GM12878 (cell line): ENCODE results near the gene GSX1. TPM values are rescaled to one million over a fixed set of nuclear protein-coding genes. Genes with fewer than 3 reads are reported as not detected.

Experiments used
- ATAC-seq: fragments of 200-7000 bp; cut with Tn5 transposase; 3 replicates; pipeline ENCODE4 v1.9.1; 2020; ENCODE audit warnings: mild to moderate bottlenecking, moderate library complexity
- BruUV-seq: library from RNA; stranded (reverse); fragments of 400-500 nt; replicated peaks from 2 replicates; lab custom pipeline; 2021; lab: Mats Ljungman, UMichigan
- CTCF ChIA-PET: fragments of 300-600 bp; sonication (Branson Sonifier 250); formaldehyde crosslinking; extraction: SDS; loops from one replicate; lab custom pipeline; 2021; ENCODE audit warnings: inconsistent platforms; lab: Yijun Ruan, JAX
- POLR2A ChIA-PET: fragments of 350-600 bp; formaldehyde crosslinking; extraction: SDS; loops from one replicate; lab custom pipeline; 2021; ENCODE audit warnings: inconsistent platforms; lab: Charles Lee
- RAD21 ChIA-PET: fragments of 300-600 bp; sonication (Branson Sonifier 250); formaldehyde crosslinking; loops from one replicate; lab custom pipeline; 2023; ENCODE audit warnings: antibody characterized with exemption; ENCODE audit not compliant: unreplicated experiment; lab: Charles Lee
- SMC1A ChIA-PET: fragments of 300-600 bp; sonication (Branson Sonifier 250); formaldehyde crosslinking; loops from one replicate; lab custom pipeline; 2023; ENCODE audit not compliant: unreplicated experiment, uncharacterized antibody; lab: Charles Lee
- DNase-seq: peaks from one replicate; pipeline ENCODE4 v3.0.0-alpha.2; 2011; ENCODE audit warnings: low read depth, low spot score
- FAIRE-seq: peaks from 3 replicates; lab custom pipeline; 2011; peaks lifted over from hg19 to GRCh38; lab: Jason Lieb, UNC
- H2AFZ ChIP-seq: 2 replicates; pipeline ENCODE4 v1.6.0; 2011; ENCODE audit warnings: low read depth, low read length, control low read depth; ENCODE audit not compliant: control insufficient read depth
- H3K27ac ChIP-seq: 2 replicates; pipeline ENCODE4 v1.5.1; 2011; ENCODE audit warnings: control low read depth; ENCODE audit not compliant: control insufficient read depth, insufficient read depth
- H3K27me3 ChIP-seq, 2 experiments: replicated peaks in 1 of 2; 2 replicates each; pipeline versions ENCODE4 v1.6.0 to v1.6.1; 2011; ENCODE audit warnings: low read length in 1 of 2; ENCODE audit not compliant: control insufficient read depth in 2 of 2, insufficient read depth in 2 of 2
- H3K36me3 ChIP-seq, 2 experiments: 2 replicates each; pipeline ENCODE4 v1.5.1; 2011; ENCODE audit warnings: low read length in 1 of 2; ENCODE audit not compliant: control insufficient read depth in 2 of 2, insufficient read depth in 2 of 2
- H3K4me1 ChIP-seq: 2 replicates; pipeline ENCODE4 v1.6.1; 2011; ENCODE audit warnings: mild to moderate bottlenecking, low read length, moderate library complexity, mixed read lengths; ENCODE audit not compliant: control insufficient read depth, insufficient read depth
- H3K4me2 ChIP-seq: 2 replicates; pipeline ENCODE4 v1.6.0; 2011; ENCODE audit warnings: control low read depth; ENCODE audit not compliant: control insufficient read depth, insufficient read depth
- H3K4me3 ChIP-seq: fragments of 200-600 bp; sonication (generic); 2 replicates; pipeline ENCODE4 v1.5.1; 2016
- H3K79me2 ChIP-seq: 2 replicates; pipeline ENCODE4 v1.6.0; 2011; ENCODE audit warnings: low read length; ENCODE audit not compliant: control insufficient read depth, insufficient read depth
- H3K9ac ChIP-seq: 2 replicates; pipeline ENCODE4 v1.8.0; 2011; ENCODE audit warnings: low read length, control low read depth, mixed read lengths; ENCODE audit not compliant: control insufficient read depth, insufficient read depth
- H3K9me3 ChIP-seq: replicated peaks from 3 replicates; pipeline ENCODE4 v1.5.1; 2011; ENCODE audit warnings: mild to moderate bottlenecking, low read length; ENCODE audit not compliant: control insufficient read depth, insufficient read depth
- H4K20me1 ChIP-seq: 2 replicates; pipeline ENCODE4 v1.6.0; 2011; ENCODE audit not compliant: control insufficient read depth, insufficient read depth
- ATF7 ChIP-seq: fragments of 450-650 bp; IDR thresholded peaks from 2 replicates; pipeline ENCODE4 v1.6.1; 2016; ENCODE audit warnings: low read depth, mild to moderate bottlenecking
- CHD2 ChIP-seq: IDR thresholded peaks from 2 replicates; pipeline ENCODE4 v1.6.1; 2011; ENCODE audit warnings: low read depth, low read length, improper control_type of control experiment, borderline replicate concordance
- CREM ChIP-seq: IDR thresholded peaks from 2 replicates; pipeline ENCODE4 v1.6.1; 2014; ENCODE audit warnings: antibody characterized with exemption, low read depth
- E2F4 ChIP-seq: IDR thresholded peaks from 2 replicates; pipeline ENCODE4 v1.6.1; 2012; ENCODE audit warnings: low read depth, low read length, improper control_type of control experiment
- EZH2 ChIP-seq: IDR thresholded peaks from 2 replicates; pipeline ENCODE4 v1.6.1; 2012; ENCODE audit warnings: low read depth, mild to moderate bottlenecking, control low read depth, inconsistent platforms, low read length, borderline replicate concordance; ENCODE audit not compliant: control insufficient read depth
- FOXK2 ChIP-seq: fragments of 450-650 bp; IDR thresholded peaks from 2 replicates; pipeline ENCODE4 v1.6.1; 2017; ENCODE audit warnings: mild to moderate bottlenecking, moderate library complexity
- GATAD2B ChIP-seq: fragments of 450-650 bp; conservative IDR thresholded peaks from 2 replicates; pipeline ENCODE4 v1.6.1; 2017; ENCODE audit warnings: low read depth, mild to moderate bottlenecking, moderate library complexity
- NKRF ChIP-seq: fragments of 450-650 bp; conservative IDR thresholded peaks from 2 replicates; pipeline ENCODE4 v1.6.1; 2017; ENCODE audit warnings: mild to moderate bottlenecking, moderate library complexity
- POLR2AphosphoS5 ChIP-seq: IDR thresholded peaks from 2 replicates; pipeline ENCODE4 v1.6.1; 2011; ENCODE audit warnings: mild to moderate bottlenecking, low read length, inconsistent platforms
- SUZ12 ChIP-seq: fragments of 200-600 bp; sonication (generic); IDR thresholded peaks from one replicate; pipeline ENCODE4 v1.6.1; 2018; ENCODE audit warnings: antibody characterized with exemption, mild to moderate bottlenecking; ENCODE audit not compliant: unreplicated experiment
- TARDBP ChIP-seq: IDR thresholded peaks from 2 replicates; pipeline ENCODE4 v1.6.1; 2016; ENCODE audit warnings: borderline replicate concordance
- TCF12 ChIP-seq: IDR thresholded peaks from 2 replicates; pipeline ENCODE4 v1.6.1; 2011; ENCODE audit warnings: low read depth, mild to moderate bottlenecking, low read length
- YY1 ChIP-seq: IDR thresholded peaks from 2 replicates; pipeline ENCODE4 v1.6.1; 2011; ENCODE audit warnings: low read depth, mild to moderate bottlenecking, low read length
- ZNF217 ChIP-seq: fragments of 450-650 bp; IDR thresholded peaks from 2 replicates; pipeline ENCODE4 v1.6.1; 2017; ENCODE audit warnings: antibody characterized with exemption, mild to moderate bottlenecking
- WGBS: methylation state at CpG from one replicate; pipeline ENCODE4 v1.1.6; 2016; ENCODE audit warnings: low lambda C conversion rate; ENCODE audit not compliant: insufficient replicate concordance, insufficient coverage; ENCODE audit errors: missing lambda C conversion rate; 5-methylcytosine and 5-hydroxymethylcytosine counted together
- in situ Hi-C: fragments of 300-500 bp; cut with MboI; formaldehyde crosslinking; loops from 9 replicates; pipeline ENCODE4 v1.14.3; 2018; ENCODE audit warnings: mixed read lengths
- intact Hi-C: fragments of 100-400 bp; cut with micrococcal nuclease; formaldehyde crosslinking; loops from one replicate; pipeline ENCODE4 v1.14.2; 2022; ENCODE audit not compliant: unreplicated experiment
- polyA plus RNA-seq, 11 experiments: library from polyadenylated mRNA; depleted of rRNA in 4 of 11; unstranded in 6 of 11; stranded (reverse) in 5 of 11; fragments of >200 nt; fragmentation: Nextera tagmentation in 4 of 11; fragmentation: Illumina TruSeq in 1 of 11; extraction: Ambion mirVana in 4 of 11; extraction: Trizol in 1 of 11; gene quantifications; 1 replicate in 1 of 11; 2 replicates in 10 of 11; pipeline versions ENCODE4 v1.2.1 to v1.2.3, GENCODE V29; 2011 to 2016; ENCODE audit warnings: inconsistent platforms in 2 of 11, missing spikeins in 2 of 11, low read depth in 1 of 11
- total RNA-seq, 4 experiments: library from RNA; depleted of rRNA in 3 of 4; stranded (reverse); fragments of >200 nt in 3 of 4; fragmentation: Illumina TruSeq in 1 of 4; extraction: Trizol in 1 of 4; gene quantifications; 2 replicates each; pipeline versions ENCODE4 v1.2.1 to v1.2.3, GENCODE V29; 2013 to 2021
- TF ChIP-seq, protein P1 (sequence below): IDR thresholded peaks from 2 replicates; pipeline ENCODE4 v1.6.1; 2011; ENCODE audit warnings: mild to moderate bottlenecking, low read depth, low read length, moderate library complexity; ENCODE audit not compliant: insufficient replicate concordance

The GSX1 gene
- total and polyA plus RNA-seq, 10 of the 15 experiments (the other 5 are each of a cell fraction or from before 2014, with no cell fraction given) = not detected

- intact Hi-C loops (no loop called here), in situ Hi-C loops (no loop called here)
- TF ChIP-seq EZH2 = 0 out of 2 replicates have a peak, but pooled peaks have one; percentile 62
- TF ChIP-seq CREM = no peak
- TF ChIP-seq E2F4 = no peak
- no peak for TF ChIP-seq NKRF
- no peak for TF ChIP-seq POLR2AphosphoS5
- TF ChIP-seq TCF12 = no peak
- TF ChIP-seq, protein P1, sequence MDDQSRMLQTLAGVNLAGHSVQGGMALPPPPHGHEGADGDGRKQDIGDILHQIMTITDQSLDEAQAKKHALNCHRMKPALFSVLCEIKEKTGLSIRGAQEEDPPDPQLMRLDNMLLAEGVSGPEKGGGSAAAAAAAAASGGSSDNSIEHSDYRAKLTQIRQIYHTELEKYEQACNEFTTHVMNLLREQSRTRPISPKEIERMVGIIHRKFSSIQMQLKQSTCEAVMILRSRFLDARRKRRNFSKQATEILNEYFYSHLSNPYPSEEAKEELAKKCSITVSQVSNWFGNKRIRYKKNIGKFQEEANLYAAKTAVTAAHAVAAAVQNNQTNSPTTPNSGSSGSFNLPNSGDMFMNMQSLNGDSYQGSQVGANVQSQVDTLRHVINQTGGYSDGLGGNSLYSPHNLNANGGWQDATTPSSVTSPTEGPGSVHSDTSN = no peak
- no peak for TF ChIP-seq YY1
- TF ChIP-seq FOXK2 = no peak
- no peak for TF ChIP-seq CHD2
- TF ChIP-seq SUZ12 = peak; percentile 73
- TF ChIP-seq ATF7 = no peak
- TF ChIP-seq ZNF217 = no peak
- no peak for TF ChIP-seq TARDBP
- TF ChIP-seq GATAD2B = no peak
- Histone ChIP-seq H3K36me3 (no peaks in the 10 kb centered on the region), H2AFZ (no peak overlapping the region), H3K79me2 (no peaks in the 10 kb centered on the region), H3K4me1 (no peaks in the 10 kb centered on the region), H3K27me3 (peaks cover 16 to 32% of the 10 kb centered on the region in 2 experiments), H4K20me1 (no peaks in the 10 kb centered on the region), H3K9ac (no peak overlapping the region), H3K4me3 (peak overlapping the region; percentile 27; the same call in 1 of the 2 replicates), H3K9me3 (no peaks in the 10 kb centered on the region; the same call in 2 of the 3 replicates), H3K4me2 (peak overlapping the region; percentile 39; the same call in 1 of the 2 replicates), H3K27ac (no peak overlapping the region)
- no TSS peak for BruUV-seq
- ATAC-seq = no peak
- POLR2A ChIA-PET = no interaction called here
- no peak for DNase-seq
- WGBS = 37% methylated on average over 35 of the region's 36 CpGs
- SMC1A ChIA-PET = no interaction called here
- no peak for FAIRE-seq
- RAD21 ChIA-PET = no interaction called here
- CTCF ChIA-PET = interaction anchor here (0.7 to 1.3 kb wide), 2 partner anchors 12 to 35 kb away, joined by 3 read pairs; no protein-coding TSS in a partner anchor
These were observed 960 bp upstream of the GSX1 start for GRCh38 chr13:27791146-27791900.
